HG02884 (cell line): Measurements from ENCODE around the gene PIAS4.
"Not testable (repeated sequence)": the region's sequence is repeated elsewhere in the genome, so short reads cannot be mapped to it uniquely, and the experiment has no call there.

Source experiments
- ATAC-seq: cut with Tn5 transposase; IDR thresholded peaks from one replicate; pipeline ENCODE4 v1.9.1; 2021; ENCODE audit warnings: mild to moderate bottlenecking, moderate library complexity; ENCODE audit not compliant: unreplicated experiment

Gene PIAS4

GRCh38 chr19:4007021-4007835, at the start of gene PIAS4:
TSS of gene PIAS4 (plus strand) at chr19:4007736. CDS start at chr19:4007761, 25 bp downstream.
- ATAC-seq, result peak; percentile 77

GRCh38 chr19:3958836-3959765, 48.4 kb upstream of the PIAS4 start:
- ATAC-seq, result no peak

- no peak for ATAC-seq
Measured at GRCh38 chr19:3959766-3960131, 47.8 kb upstream of the PIAS4 start.

- no peak for ATAC-seq
Measured at GRCh38 chr19:3961007-3961406, 46.5 kb upstream of the PIAS4 start.

- no peak for ATAC-seq
Measured at GRCh38 chr19:3963458-3964255, 43.9 kb upstream of the PIAS4 start.

- no peak for ATAC-seq
Measured at GRCh38 chr19:3964256-3965194, 43.0 kb upstream of the PIAS4 start.

GRCh38 chr19:3966051-3967017, 41.2 kb upstream of the PIAS4 start:
- ATAC-seq, result no peak

GRCh38 chr19:3967983-3968382, 39.6 kb upstream of the PIAS4 start:
- not testable (repeated sequence) for ATAC-seq

- ATAC-seq, result no peak
Measured at GRCh38 chr19:3968556-3969434, 38.7 kb upstream of the PIAS4 start.

GRCh38 chr19:3969435-3970312, 37.9 kb upstream of the PIAS4 start:
- no peak for ATAC-seq

- ATAC-seq, result no peak
Measured at GRCh38 chr19:3970313-3970807, 37.2 kb upstream of the PIAS4 start.

- peak; percentile 79 for ATAC-seq
Measured at GRCh38 chr19:3970808-3971598, 36.5 kb upstream of the PIAS4 start, which contains the start of gene DAPK3. TSS of gene DAPK3 (minus strand) at chr19:3971099. CDS start at chr19:3969735, 1,364 bp downstream.

GRCh38 chr19:3975144-3975543, 32.4 kb upstream of the PIAS4 start:
- no peak for ATAC-seq

GRCh38 chr19:3975637-3976087, 31.9 kb upstream of the PIAS4 start:
- no peak for ATAC-seq

- no peak for ATAC-seq
Measured at GRCh38 chr19:3976495-3977241, 30.9 kb upstream of the PIAS4 start.
